Measurements from ENCODE around the gene MYEOV. TPM values are rescaled to one million over a fixed set of nuclear protein-coding genes. Genes with fewer than 3 reads are reported as not detected.
A peak's percentile ranks its signal among the peaks of the same experiment; 100 is the strongest.

Gene MYEOV
- total and polyA plus RNA-seq, 9 of the 15 experiments (the other 6 are each of a cell fraction or from before 2014, with no cell fraction given) = 10.2 to 133 (median 32.2) TPM

DNA sequence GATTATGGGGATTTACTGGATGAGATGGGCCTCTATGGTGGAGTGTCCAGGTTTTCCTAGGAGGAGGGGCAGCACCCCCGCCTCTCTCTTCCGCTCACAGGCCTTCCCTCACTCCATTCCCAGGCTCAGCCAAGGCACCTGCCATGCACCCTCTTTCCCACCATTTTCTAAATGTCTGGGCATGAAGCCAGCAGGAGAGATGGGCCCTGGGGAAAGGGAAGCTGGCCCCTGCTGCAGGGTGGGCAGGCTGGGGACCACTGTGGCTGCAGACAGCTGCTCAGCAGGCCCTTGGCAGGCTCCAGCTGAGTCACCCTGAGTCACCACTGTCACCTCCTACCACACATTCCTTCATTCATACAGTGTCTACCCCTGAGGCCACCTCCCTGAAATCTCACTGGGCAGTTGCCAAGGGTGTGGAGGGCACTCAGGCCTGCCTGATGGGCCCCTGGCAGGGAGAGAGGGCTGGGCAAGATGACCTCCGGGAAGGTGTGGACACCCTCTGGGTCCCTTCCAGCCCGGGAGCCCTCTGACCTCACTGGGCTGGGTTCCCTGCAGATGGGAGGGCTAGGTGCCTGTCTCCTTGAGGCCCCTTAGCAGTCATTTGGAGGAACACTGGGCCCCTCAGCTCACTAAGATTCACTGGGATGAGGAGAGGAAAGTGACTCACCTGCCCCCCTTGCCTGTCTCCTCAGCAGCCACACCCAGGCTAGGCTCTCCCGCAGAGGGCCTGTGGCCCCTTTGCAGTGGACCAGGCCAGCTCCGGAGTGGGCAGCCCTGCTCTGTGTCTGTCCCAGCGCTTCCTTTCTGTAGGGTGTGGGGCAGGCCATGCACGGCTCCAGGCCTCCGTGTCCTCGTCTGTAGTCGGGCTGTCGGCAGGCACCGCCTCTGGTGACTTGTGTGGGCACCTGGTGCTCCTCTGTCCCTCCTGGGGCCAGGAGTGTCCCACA, 7.8 kb downstream of the MYEOV start (continued):
- no peak for TF ChIP-seq CBX1 (IDR thresholded peaks at IDR 0.05; ENCODE audit: low read depth)
- TF ChIP-seq ZBTB7A (IDR thresholded peaks at IDR 0.05; ENCODE audit: borderline replicate concordance, control insufficient read depth, low read depth, low read length) = peak; percentile 73; the same call in 1 of the 2 replicates
- no peak for TF ChIP-seq ZNF140 (CRISPR knock-in tag; IDR thresholded peaks at IDR 0.05)
- no peak for TF ChIP-seq ARHGAP35 (IDR thresholded peaks at IDR 0.05; ENCODE audit: partially characterized antibody)
- no peak for TF ChIP-seq RNF2 (IDR thresholded peaks at IDR 0.05)
- TF ChIP-seq MBD2 (IDR thresholded peaks at IDR 0.05; ENCODE audit: borderline replicate concordance, low read depth) = no peak
- TF ChIP-seq CREM (IDR thresholded peaks at IDR 0.05; ENCODE audit: low read depth) = no peak
- TF ChIP-seq ZC3H8 (IDR thresholded peaks at IDR 0.05) = no peak
- peak; percentile 14; the same call in 1 of the 2 replicates for TF ChIP-seq TCF3 (CRISPR knock-in tag; IDR thresholded peaks at IDR 0.05)
- TF ChIP-seq, protein P1, sequence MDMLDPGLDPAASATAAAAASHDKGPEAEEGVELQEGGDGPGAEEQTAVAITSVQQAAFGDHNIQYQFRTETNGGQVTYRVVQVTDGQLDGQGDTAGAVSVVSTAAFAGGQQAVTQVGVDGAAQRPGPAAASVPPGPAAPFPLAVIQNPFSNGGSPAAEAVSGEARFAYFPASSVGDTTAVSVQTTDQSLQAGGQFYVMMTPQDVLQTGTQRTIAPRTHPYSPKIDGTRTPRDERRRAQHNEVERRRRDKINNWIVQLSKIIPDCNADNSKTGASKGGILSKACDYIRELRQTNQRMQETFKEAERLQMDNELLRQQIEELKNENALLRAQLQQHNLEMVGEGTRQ (CRISPR knock-in tag; IDR thresholded peaks at IDR 0.05) = no peak
- TF ChIP-seq ZC3H4 (CRISPR knock-in tag; IDR thresholded peaks at IDR 0.05; ENCODE audit: borderline replicate concordance) = no peak
- no peak for TF ChIP-seq ZNF584 (CRISPR knock-in tag; IDR thresholded peaks at IDR 0.05; ENCODE audit: low read depth)
- no peak for TF ChIP-seq NCOA4 (IDR thresholded peaks at IDR 0.05; ENCODE audit: partially characterized antibody)
- no peak for TF ChIP-seq PTTG1 (tag; IDR thresholded peaks at IDR 0.05; ENCODE audit: low read depth)
- TF ChIP-seq FOS (IDR thresholded peaks at IDR 0.05; ENCODE audit: extremely low read depth, insufficient read length) = no peak
- TF ChIP-seq EZH2 (IDR thresholded peaks at IDR 0.05; ENCODE audit: borderline replicate concordance, low read depth, low read length) = no peak
- TF ChIP-seq EP300 (IDR thresholded peaks at IDR 0.05; ENCODE audit: low read length) = no peak
- TF ChIP-seq HDAC3 (IDR thresholded peaks at IDR 0.05; ENCODE audit: borderline replicate concordance, partially characterized antibody) = no peak
- TF ChIP-seq, protein P2, sequence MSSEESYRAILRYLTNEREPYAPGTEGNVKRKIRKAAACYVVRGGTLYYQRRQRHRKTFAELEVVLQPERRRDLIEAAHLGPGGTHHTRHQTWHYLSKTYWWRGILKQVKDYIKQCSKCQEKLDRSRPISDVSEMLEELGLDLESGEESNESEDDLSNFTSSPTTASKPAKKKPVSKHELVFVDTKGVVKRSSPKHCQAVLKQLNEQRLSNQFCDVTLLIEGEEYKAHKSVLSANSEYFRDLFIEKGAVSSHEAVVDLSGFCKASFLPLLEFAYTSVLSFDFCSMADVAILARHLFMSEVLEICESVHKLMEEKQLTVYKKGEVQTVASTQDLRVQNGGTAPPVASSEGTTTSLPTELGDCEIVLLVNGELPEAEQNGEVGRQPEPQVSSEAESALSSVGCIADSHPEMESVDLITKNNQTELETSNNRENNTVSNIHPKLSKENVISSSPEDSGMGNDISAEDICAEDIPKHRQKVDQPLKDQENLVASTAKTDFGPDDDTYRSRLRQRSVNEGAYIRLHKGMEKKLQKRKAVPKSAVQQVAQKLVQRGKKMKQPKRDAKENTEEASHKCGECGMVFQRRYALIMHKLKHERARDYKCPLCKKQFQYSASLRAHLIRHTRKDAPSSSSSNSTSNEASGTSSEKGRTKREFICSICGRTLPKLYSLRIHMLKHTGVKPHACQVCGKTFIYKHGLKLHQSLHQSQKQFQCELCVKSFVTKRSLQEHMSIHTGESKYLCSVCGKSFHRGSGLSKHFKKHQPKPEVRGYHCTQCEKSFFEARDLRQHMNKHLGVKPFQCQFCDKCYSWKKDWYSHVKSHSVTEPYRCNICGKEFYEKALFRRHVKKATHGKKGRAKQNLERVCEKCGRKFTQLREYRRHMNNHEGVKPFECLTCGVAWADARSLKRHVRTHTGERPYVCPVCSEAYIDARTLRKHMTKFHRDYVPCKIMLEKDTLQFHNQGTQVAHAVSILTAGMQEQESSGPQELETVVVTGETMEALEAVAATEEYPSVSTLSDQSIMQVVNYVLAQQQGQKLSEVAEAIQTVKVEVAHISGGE (CRISPR knock-in tag; IDR thresholded peaks at IDR 0.05) = 0 out of 6 replicates have a peak, but pooled peaks of 1 of the 3 experiments have one; percentile 31
- no peak for TF ChIP-seq ZNF717 (CRISPR knock-in tag; IDR thresholded peaks at IDR 0.05)
- TF ChIP-seq SIN3B (IDR thresholded peaks at IDR 0.05; ENCODE audit: low read depth) = no peak
- TF ChIP-seq, protein P3, sequence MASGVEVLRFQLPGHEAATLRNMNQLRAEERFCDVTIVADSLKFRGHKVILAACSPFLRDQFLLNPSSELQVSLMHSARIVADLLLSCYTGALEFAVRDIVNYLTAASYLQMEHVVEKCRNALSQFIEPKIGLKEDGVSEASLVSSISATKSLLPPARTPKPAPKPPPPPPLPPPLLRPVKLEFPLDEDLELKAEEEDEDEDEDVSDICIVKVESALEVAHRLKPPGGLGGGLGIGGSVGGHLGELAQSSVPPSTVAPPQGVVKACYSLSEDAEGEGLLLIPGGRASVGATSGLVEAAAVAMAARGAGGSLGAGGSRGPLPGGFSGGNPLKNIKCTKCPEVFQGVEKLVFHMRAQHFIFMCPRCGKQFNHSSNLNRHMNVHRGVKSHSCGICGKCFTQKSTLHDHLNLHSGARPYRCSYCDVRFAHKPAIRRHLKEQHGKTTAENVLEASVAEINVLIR (CRISPR knock-in tag; IDR thresholded peaks at IDR 0.05) = no peak
- no peak for TF ChIP-seq ESRRA (IDR thresholded peaks at IDR 0.05; ENCODE audit: borderline replicate concordance, low read depth)
- TF ChIP-seq HLTF (IDR thresholded peaks at IDR 0.05) = no peak

Data from K562 (cell line).